Kidney (tissue), 14 donors: ENCODE measurements around the gene TRMU. TPM values are rescaled to one million over a fixed set of nuclear protein-coding genes. Genes with fewer than 3 reads are reported as not detected.
A peak's percentile ranks its signal among the peaks of the same experiment; 100 is the strongest.

Source experiments
- DNase-seq, 5 donors: peaks; one replicate each; pipeline ENCODE4 v3.0.0-alpha.2; 2013 to 2020
- FAIRE-seq: peaks from 2 replicates; lab custom pipeline; 2012; peaks lifted over from hg19 to GRCh38; lab: Jason Lieb, UNC
- H3K27ac ChIP-seq, 2 donors: one replicate each; pipeline ENCODE4 v1.7.0; 2013; ENCODE audit warnings: low read depth in 2 of 2, low read length in 2 of 2, inconsistent platforms in 1 of 2
- H3K27me3 ChIP-seq: one replicate; pipeline ENCODE4 v1.7.1; 2013; ENCODE audit warnings: low read length, inconsistent platforms; ENCODE audit not compliant: control insufficient read depth, insufficient read depth
- H3K36me3 ChIP-seq, 3 donors: one replicate each; pipeline versions ENCODE4 v1.7.0 to v1.7.1; 2013; ENCODE audit warnings: low read length in 3 of 3, control low read depth in 1 of 3, inconsistent platforms in 1 of 3; ENCODE audit not compliant: insufficient read depth in 3 of 3, control insufficient read depth in 2 of 3
- H3K4me1 ChIP-seq, 3 donors: one replicate each; pipeline versions ENCODE4 v1.7.0 to v1.7.1; 2013; ENCODE audit warnings: low read length in 3 of 3, inconsistent platforms in 1 of 3, low read depth in 1 of 3; ENCODE audit not compliant: control insufficient read depth in 2 of 3, insufficient read depth in 2 of 3
- H3K4me3 ChIP-seq, 3 donors: one replicate each; pipeline versions ENCODE4 v1.7.0 to v1.8.1; 2013; ENCODE audit warnings: low read length in 3 of 3, control low read depth in 1 of 3, inconsistent platforms in 1 of 3
- H3K9ac ChIP-seq, 3 donors: one replicate each; pipeline versions ENCODE4 v1.7.0 to v1.7.1; 2013; ENCODE audit warnings: low read length in 3 of 3, control low read depth in 1 of 3, inconsistent platforms in 1 of 3
- H3K9me3 ChIP-seq, 3 donors: one replicate each; pipeline versions ENCODE4 v1.7.0 to v1.7.1; 2013; ENCODE audit warnings: low read length in 3 of 3, control low read depth in 1 of 3, inconsistent platforms in 1 of 3; ENCODE audit not compliant: control insufficient read depth in 2 of 3, insufficient read depth in 1 of 3
- CTCF ChIP-seq: IDR thresholded peaks from 3 replicates; pipeline ENCODE4 v1.5.1; 2012; ENCODE audit warnings: mild to moderate bottlenecking, moderate library complexity, borderline replicate concordance; ENCODE audit not compliant: insufficient read depth; ENCODE audit errors: extremely low read depth
- intact Hi-C: fragments of 100-400 bp; cut with DNase I; formaldehyde crosslinking; loops from one replicate; pipeline ENCODE4 v1.11.1; 2022
- polyA plus RNA-seq: library from polyadenylated mRNA; stranded (reverse); fragments of 350-450 nt; fragmentation: Illumina TruSeq; extraction: RNeasy Lipid Tissue Mini Kit (QIAGEN cat#74804); gene quantifications from one replicate; pipeline ENCODE4 v1.2.3, GENCODE V29; 2014; ENCODE audit warnings: low read depth, low replicate concordance; ENCODE audit not compliant: insufficient read depth
- total RNA-seq: library from RNA; stranded (reverse); fragmentation: NEBNext Ultra II Directional; extraction: Animal tissue kit (Norgen Biotek cat#: 25700); gene quantifications from one replicate; pipeline ENCODE4 v1.2.1, GENCODE V29; 2021
- donor health status: control.
- donor health status: control.
- donor health status: control.
- donor health status: control.
- donor health status: control.
- donor health status: DM: yes; HTN: yes; CAD: no.
- donor health status: Normal renal cell carcinoma (clear cell type).

TRMU gene
- total and polyA plus RNA-seq, 2 donors from 2014 or later, result 40.5 to 41.1 TPM

GRCh38 chr22:46286941-46287872, 48.3 kb upstream of the TRMU start:
- Histone ChIP-seq H3K4me1 (peaks cover 0 to 13% (median 0%) of the 10 kb centered on the region in 3 donors), H3K4me3 (no peak overlapping the region), H3K9ac (no peak overlapping the region), H3K27ac (peak overlapping the region in 1 of 2 donors; percentile 42), H3K9me3 (no peaks in the 10 kb centered on the region), H3K36me3 (peaks cover 4 to 58% (median 24%) of the 10 kb centered on the region in 3 donors), H3K27me3 (no peaks in the 10 kb centered on the region)
- TF ChIP-seq CTCF, result no peak
- no peak for DNase-seq
- intact Hi-C loops, result no loop called here
- FAIRE-seq, result no peak

- peaks cover 0 to 13% (median 0%) of the 10 kb centered on the region in 3 donors for H3K4me1 ChIP-seq
- no peaks in the 10 kb centered on the region for H3K9me3 ChIP-seq
- intact Hi-C loops, result no loop called here
- TF ChIP-seq CTCF, result no peak
- no peak for DNase-seq
- no peak for FAIRE-seq
- no peaks in the 10 kb centered on the region for H3K27me3 ChIP-seq
- no peak overlapping the region for H3K9ac ChIP-seq
- peak overlapping the region in 1 of 3 donors; percentile 0 for H3K4me3 ChIP-seq
- H3K27ac ChIP-seq, result peak overlapping the region; percentile 22 to 42
- H3K36me3 ChIP-seq, result peaks cover 4 to 59% (median 21%) of the 10 kb centered on the region in 3 donors
These were observed 47.4 kb upstream of the TRMU start for GRCh38 chr22:46287873-46288751.

GRCh38 chr22:46288846-46289243, 46.7 kb upstream of the TRMU start:
- Histone ChIP-seq H3K27me3 (no peaks in the 10 kb centered on the region), H3K27ac (peak overlapping the region in 1 of 2 donors; percentile 22), H3K9me3 (no peaks in the 10 kb centered on the region), H3K4me3 (no peak overlapping the region), H3K36me3 (peaks cover 4 to 58% (median 19%) of the 10 kb centered on the region in 3 donors), H3K4me1 (peaks cover 0 to 13% (median 0%) of the 10 kb centered on the region in 3 donors), H3K9ac (no peak overlapping the region)
- DNase-seq, result no peak
- intact Hi-C loops, result no loop called here
- no peak for TF ChIP-seq CTCF
- no peak for FAIRE-seq
